Measurements from ENCODE around the gene RALGAPA2.

DNA sequence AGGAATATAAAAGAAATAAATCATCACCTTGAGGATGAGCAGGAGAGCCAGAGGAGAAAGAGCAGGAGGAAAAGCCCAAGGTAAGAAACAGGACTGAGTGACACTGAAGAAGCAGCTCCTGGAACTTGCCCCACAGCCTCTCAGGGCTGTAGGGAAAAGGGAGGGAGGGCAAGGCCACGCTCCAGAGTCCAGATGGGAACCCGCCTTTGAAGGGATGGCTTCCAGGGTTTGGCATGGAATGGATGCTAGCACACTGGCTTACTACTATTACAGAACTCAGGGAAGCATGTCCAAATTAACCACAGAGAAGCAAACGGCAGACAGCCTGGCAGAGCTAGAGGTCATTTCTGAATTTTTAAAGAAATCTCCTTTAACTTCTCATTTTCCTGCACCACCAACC lies 26.8 kb downstream of the RALGAPA2 start:
- no peak for TF ChIP-seq CTCF (IDR thresholded peaks at IDR 0.05; ENCODE audit: insufficient read depth, low read length, poor library complexity, severe bottlenecking)
- no peak for TF ChIP-seq EZH2phosphoT487 (conservative IDR thresholded peaks at IDR 0.05; ENCODE audit: low read length)
